Activated T-helper 1 cell treated with anti-CD3 and anti-CD28 coated beads, Interleukin-12 subunit alpha, Interleukin-12 subunit beta, Interleukin-2, Interleukin-4 antibody, amounts not matched to agents 30 ng/mL and 10 ng/mL and 1 ng/mL, durations not matched to agents 14 hours and 24 hours and 36 hours (primary cell): ENCODE results near the gene ENTPD2. TPM values are rescaled to one million over a fixed set of nuclear protein-coding genes. Genes with fewer than 3 reads are reported as not detected.

Experiments used
- DNase-seq: peaks from one replicate; pipeline ENCODE4 v3.0.0; 2021; ENCODE audit warnings: low spot score
- H3K27ac Mint-ChIP-seq: one replicate; pipeline ENCODE4 v1.8.0; 2021; ENCODE audit warnings: mild to moderate bottlenecking, mixed read lengths
- H3K27me3 Mint-ChIP-seq: one replicate; pipeline ENCODE4 v1.8.0; 2022; ENCODE audit warnings: mild to moderate bottlenecking, moderate library complexity, mixed read lengths; ENCODE audit not compliant: insufficient read depth
- H3K36me3 Mint-ChIP-seq: one replicate; pipeline ENCODE4 v1.8.0; 2021; ENCODE audit warnings: low read depth, mixed read lengths
- H3K4me1 Mint-ChIP-seq: one replicate; pipeline ENCODE4 v1.8.0; 2021; ENCODE audit warnings: low read depth, mixed read lengths
- H3K4me3 Mint-ChIP-seq: one replicate; pipeline ENCODE4 v1.8.0; 2021; ENCODE audit warnings: mild to moderate bottlenecking, moderate library complexity, mixed read lengths
- H3K9me3 Mint-ChIP-seq: one replicate; pipeline ENCODE4 v1.8.0; 2021; ENCODE audit warnings: mixed read lengths
- intact Hi-C: fragments of 100-400 bp; cut with micrococcal nuclease; formaldehyde crosslinking; loops from one replicate; pipeline ENCODE4 v1.15.1; 2024
- total RNA-seq: library from RNA; stranded (reverse); gene quantifications from 2 replicates; pipeline ENCODE4 v1.2.3, GENCODE V29; 2022

Gene ENTPD2
- total RNA-seq, 1 donor from 2014 or later: not detected

- no peak for DNase-seq
- H3K9me3 Mint-ChIP-seq: no peaks in the 10 kb centered on the region
- peaks cover 2% of the 10 kb centered on the region for H3K27me3 Mint-ChIP-seq
- no peak overlapping the region for H3K27ac Mint-ChIP-seq
- peaks cover 3% of the 10 kb centered on the region for H3K36me3 Mint-ChIP-seq
- intact Hi-C loops: no loop called here
- H3K4me3 Mint-ChIP-seq: no peak overlapping the region
- H3K4me1 Mint-ChIP-seq: peaks cover 9% of the 10 kb centered on the region
These were observed 21.5 kb upstream of the ENTPD2 start for GRCh38 chr9:137075275-137075775.

GRCh38 chr9:137074657-137075274 lies 20.9 kb upstream of the ENTPD2 start:
- no peaks in the 10 kb centered on the region for H3K9me3 Mint-ChIP-seq
- H3K27me3 Mint-ChIP-seq: peaks cover 2% of the 10 kb centered on the region
- intact Hi-C loops: no loop called here
- H3K36me3 Mint-ChIP-seq: peaks cover 2% of the 10 kb centered on the region
- H3K4me1 Mint-ChIP-seq: peaks cover 9% of the 10 kb centered on the region
- H3K4me3 Mint-ChIP-seq: peak overlapping the region; percentile 42
- no peak for DNase-seq
- no peak overlapping the region for H3K27ac Mint-ChIP-seq

- intact Hi-C loops: no loop called here
- DNase-seq: no peak
- H3K4me3 Mint-ChIP-seq: no peak overlapping the region
- H3K36me3 Mint-ChIP-seq: no peaks in the 10 kb centered on the region
- H3K9me3 Mint-ChIP-seq: no peaks in the 10 kb centered on the region
- peaks cover 9% of the 10 kb centered on the region for H3K4me1 Mint-ChIP-seq
- no peak overlapping the region for H3K27ac Mint-ChIP-seq
- peaks cover 2% of the 10 kb centered on the region for H3K27me3 Mint-ChIP-seq
These were observed 20.1 kb upstream of the ENTPD2 start for GRCh38 chr9:137073992-137074399.

GRCh38 chr9:137071282-137071681 lies 17.4 kb upstream of the ENTPD2 start:
- H3K27me3 Mint-ChIP-seq: peaks cover 5% of the 10 kb centered on the region
- no peak for DNase-seq
- intact Hi-C loops: loop anchor here (2.0 kb wide), 1 partner anchor 280 kb away; the partner anchor contains the start of gene TMEM141
- no peaks in the 10 kb centered on the region for H3K9me3 Mint-ChIP-seq
- peaks cover 4% of the 10 kb centered on the region for H3K36me3 Mint-ChIP-seq
- peak overlapping the region; percentile 86 for H3K4me3 Mint-ChIP-seq
- peaks cover 16% of the 10 kb centered on the region for H3K4me1 Mint-ChIP-seq
- peak overlapping the region; percentile 91 for H3K27ac Mint-ChIP-seq

- intact Hi-C loops: loop anchor here (1.0 to 2.0 kb wide), 3 partner anchors 15 to 280 kb away; partner anchors contain the start of genes DPP7, MAN1B1 and TMEM141
- Mint-ChIP-seq H3K36me3 (peaks cover 4% of the 10 kb centered on the region), H3K27me3 (peaks cover 3% of the 10 kb centered on the region), H3K9me3 (no peaks in the 10 kb centered on the region), H3K4me3 (peak overlapping the region; percentile 86), H3K4me1 (peaks cover 16% of the 10 kb centered on the region), H3K27ac (peak overlapping the region; percentile 91)
- DNase-seq: no peak
These were observed 17.0 kb upstream of the ENTPD2 start for GRCh38 chr9:137070906-137071275.

- peaks cover 16% of the 10 kb centered on the region for H3K4me1 Mint-ChIP-seq
- no peaks in the 10 kb centered on the region for H3K9me3 Mint-ChIP-seq
- peaks cover 4% of the 10 kb centered on the region for H3K36me3 Mint-ChIP-seq
- peaks cover 3% of the 10 kb centered on the region for H3K27me3 Mint-ChIP-seq
- H3K27ac Mint-ChIP-seq: peak within 1 kb of the TSS; percentile 91
- DNase-seq: peak; percentile 85
- peak within 1 kb of the TSS; percentile 86 for H3K4me3 Mint-ChIP-seq
- intact Hi-C loops: loop anchor here (1.0 to 2.0 kb wide), 3 partner anchors 16 to 280 kb away; partner anchors contain the start of genes DPP7, MAN1B1 and TMEM141
These were observed 16.5 kb upstream of the ENTPD2 start, which contains the start of gene SAPCD2 for GRCh38 chr9:137070201-137070905. Gene SAPCD2, minus strand, starts transcription at chr9:137070557. Its CDS starts 97 bp downstream, at chr9:137070460.

GRCh38 chr9:137069508-137070091 lies 15.7 kb upstream of the ENTPD2 start:
- H3K36me3 Mint-ChIP-seq: peaks cover 4% of the 10 kb centered on the region
- no peak overlapping the region for H3K27ac Mint-ChIP-seq

GRCh38 chr9:137068539-137069507 lies 15.0 kb upstream of the ENTPD2 start:
- H3K27ac Mint-ChIP-seq: no peak overlapping the region
- H3K9me3 Mint-ChIP-seq: no peaks in the 10 kb centered on the region
- intact Hi-C loops: no loop called here
- H3K4me3 Mint-ChIP-seq: peak overlapping the region; percentile 69
- peaks cover 16% of the 10 kb centered on the region for H3K4me1 Mint-ChIP-seq
- no peak for DNase-seq
- H3K27me3 Mint-ChIP-seq: peaks cover 3% of the 10 kb centered on the region
- peaks cover 4% of the 10 kb centered on the region for H3K36me3 Mint-ChIP-seq

More at GRCh38 chr9:137069508-137070091, 15.7 kb upstream of the ENTPD2 start:
- H3K4me3 Mint-ChIP-seq: peak overlapping the region; percentile 69
- DNase-seq: no peak
- peaks cover 16% of the 10 kb centered on the region for H3K4me1 Mint-ChIP-seq
- intact Hi-C loops: loop anchor here (1.0 to 2.0 kb wide), 3 partner anchors 17 to 279 kb away; partner anchors contain the start of genes DPP7, MAN1B1 and TMEM141
- H3K9me3 Mint-ChIP-seq: no peaks in the 10 kb centered on the region
- peaks cover 3% of the 10 kb centered on the region for H3K27me3 Mint-ChIP-seq

- Mint-ChIP-seq H3K36me3 (peaks cover 4% of the 10 kb centered on the region), H3K27me3 (peaks cover 3% of the 10 kb centered on the region), H3K4me1 (peaks cover 16% of the 10 kb centered on the region), H3K27ac (peak overlapping the region; percentile 50), H3K9me3 (no peaks in the 10 kb centered on the region), H3K4me3 (peak overlapping the region; percentile 78)
- DNase-seq: peak; percentile 84
- intact Hi-C loops: loop anchor here (1.0 to 2.0 kb wide), 2 partner anchors 22 to 39 kb away; partner anchors contain the start of genes ABCA2 and NPDC1
These were observed 14.1 kb upstream of the ENTPD2 start for GRCh38 chr9:137067860-137068538.

GRCh38 chr9:137066096-137066861 lies 12.4 kb upstream of the ENTPD2 start:
- H3K4me3 Mint-ChIP-seq: no peak overlapping the region
- no peak for DNase-seq
- H3K27ac Mint-ChIP-seq: no peak overlapping the region
- intact Hi-C loops: loop anchor here (2.0 kb wide), 1 partner anchor 37 kb away; the partner anchor contains the start of gene ABCA2
- H3K27me3 Mint-ChIP-seq: peaks cover 3% of the 10 kb centered on the region
- H3K36me3 Mint-ChIP-seq: peaks cover 4% of the 10 kb centered on the region
- H3K4me1 Mint-ChIP-seq: peaks cover 13% of the 10 kb centered on the region
- no peaks in the 10 kb centered on the region for H3K9me3 Mint-ChIP-seq
